GM18517 (cell line): Measurements from ENCODE around the gene STXBP5.
"Not testable (repeated sequence)": the region's sequence is repeated elsewhere in the genome, so short reads cannot be mapped to it uniquely, and the experiment has no call there.

Experiments used
- ATAC-seq: cut with Tn5 transposase; IDR thresholded peaks from one replicate; pipeline ENCODE4 v1.9.1; 2021; ENCODE audit warnings: mild to moderate bottlenecking, moderate library complexity; ENCODE audit not compliant: unreplicated experiment

Gene STXBP5

DNA sequence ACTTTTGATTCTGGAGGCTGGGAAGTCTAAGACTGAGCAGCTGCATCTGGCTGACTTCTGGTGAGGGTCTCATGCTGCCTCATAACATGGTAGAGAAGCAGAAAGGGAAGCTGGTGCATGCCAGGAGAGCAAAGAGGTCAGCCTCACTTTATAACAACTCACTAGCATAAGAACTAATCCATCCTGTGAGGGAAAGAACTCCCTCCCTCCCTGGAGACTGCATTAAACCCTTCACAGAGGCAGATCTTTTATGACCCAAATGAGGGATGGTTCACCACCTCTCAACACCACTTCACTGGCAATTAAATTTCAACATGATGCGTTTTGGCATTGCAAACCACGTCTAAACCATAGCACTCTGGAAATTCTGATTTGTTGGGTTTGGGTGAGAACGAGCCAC, 33.9 kb downstream of the STXBP5 start:
- ATAC-seq: no peak

DNA sequence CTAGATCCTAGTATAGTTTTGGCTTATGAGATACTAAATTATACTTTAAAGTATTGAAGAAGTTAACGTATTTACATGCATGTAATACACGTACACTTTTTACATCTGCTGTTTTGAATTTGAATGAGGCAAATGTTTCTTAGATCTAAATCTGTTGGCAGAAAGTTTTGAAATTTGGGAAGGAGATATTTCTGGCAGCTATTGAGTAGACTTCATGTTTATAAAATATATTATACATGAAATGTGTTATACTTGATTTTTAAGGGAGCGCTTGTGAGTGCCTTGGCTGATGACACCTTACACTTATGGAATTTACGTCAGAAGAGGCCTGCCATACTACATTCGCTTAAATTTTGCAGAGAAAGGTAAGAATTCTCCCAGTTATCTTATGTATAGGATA, 34.7 kb downstream of the STXBP5 start:
- ATAC-seq: no peak

DNA sequence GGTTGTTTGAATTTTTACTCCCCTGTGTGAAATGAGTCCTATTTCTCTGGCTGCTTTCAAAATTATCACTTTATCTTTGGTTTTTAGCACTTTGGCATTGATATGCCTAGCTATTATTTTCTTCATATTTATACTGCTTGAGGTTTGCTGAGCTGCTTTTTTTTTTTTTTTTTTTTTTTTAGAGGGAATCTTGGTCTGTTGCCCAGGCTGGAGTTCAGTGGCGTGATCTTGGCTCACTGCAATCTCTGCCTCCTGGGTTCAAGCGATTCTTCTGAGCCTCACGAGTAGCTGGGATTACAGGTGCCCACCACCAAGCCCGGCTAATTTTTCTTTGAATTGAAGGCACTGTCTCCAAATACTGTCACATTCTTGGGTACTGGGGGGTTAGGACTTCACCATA, 40.6 kb downstream of the STXBP5 start:
- no peak for ATAC-seq

DNA sequence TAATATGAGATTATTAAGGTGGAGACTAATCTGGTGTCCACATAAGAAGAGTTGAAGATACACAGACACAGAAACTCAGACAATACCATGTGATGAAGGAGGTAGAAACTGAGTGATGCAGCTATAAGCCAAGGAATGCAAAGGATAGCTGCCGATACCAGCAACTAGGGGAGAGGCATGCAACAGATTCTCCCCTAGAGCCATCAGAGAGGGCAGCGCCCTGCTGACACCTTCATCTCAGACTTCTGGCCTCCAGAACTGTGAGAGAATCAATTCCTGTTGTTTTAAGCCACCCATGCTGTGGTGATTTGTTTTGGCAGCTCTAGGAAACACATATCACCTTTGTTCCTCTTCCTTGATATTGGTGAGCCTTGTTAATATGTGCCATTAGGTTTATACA, 41.5 kb downstream of the STXBP5 start:
- no peak for ATAC-seq

DNA sequence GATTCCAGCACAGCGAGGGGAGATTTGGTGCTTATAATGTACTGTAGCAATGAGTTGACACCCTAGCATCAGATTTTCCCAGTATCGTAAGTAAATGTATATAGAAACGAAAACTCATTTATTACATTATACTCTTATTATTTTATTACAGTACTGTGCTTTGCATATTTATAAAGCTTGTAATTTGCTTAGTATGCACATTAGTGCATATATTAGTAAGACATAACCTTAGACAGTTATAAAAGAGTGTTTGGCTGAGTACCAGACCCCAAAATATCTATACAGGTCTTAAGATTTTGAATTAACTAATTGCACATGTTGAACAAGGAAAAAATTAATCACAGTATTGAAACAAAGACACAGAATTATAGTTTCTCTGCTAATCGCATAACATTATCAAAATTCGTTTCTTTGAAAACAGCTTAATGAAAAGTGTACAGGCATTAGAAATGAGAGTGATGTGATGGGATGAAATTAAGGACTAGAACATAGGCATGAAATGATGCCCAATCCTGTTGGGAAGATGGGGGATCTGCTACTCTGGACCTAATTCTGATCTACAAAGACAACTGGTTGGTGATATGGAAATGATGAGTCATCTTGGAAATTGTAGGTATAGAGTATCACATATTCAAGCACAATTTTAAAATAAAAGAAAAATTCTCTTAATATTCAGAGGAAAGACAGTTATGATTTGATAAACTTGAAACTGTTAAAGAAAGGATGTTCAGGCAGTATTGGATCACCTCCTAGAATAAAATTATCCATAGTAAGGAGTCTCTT, 42.8 kb downstream of the STXBP5 start:
- ATAC-seq: no peak

GRCh38 chr6:147248859-147249258, 44.6 kb downstream of the STXBP5 start:
- no peak for ATAC-seq

DNA sequence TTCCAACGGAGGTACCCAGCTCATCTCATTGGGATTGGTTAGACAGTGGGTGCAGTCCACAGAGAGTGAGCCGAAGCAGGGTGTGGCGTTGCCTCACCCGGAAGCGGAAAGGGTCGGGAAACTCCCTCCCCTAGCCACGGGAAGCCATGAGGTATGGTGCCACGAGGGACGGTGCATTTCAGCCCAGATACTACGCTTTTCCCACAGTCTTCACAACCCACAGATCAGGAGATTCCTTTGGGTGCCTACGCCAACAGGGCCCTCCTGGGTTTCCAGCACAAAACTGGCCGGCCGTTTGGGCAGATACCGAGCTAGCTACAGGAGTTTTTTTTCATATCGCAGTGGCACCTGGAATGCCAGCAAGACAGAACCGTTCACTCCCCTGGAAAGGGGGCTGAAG, 46.9 kb downstream of the STXBP5 start:
- ATAC-seq: no peak

- not testable (repeated sequence) for ATAC-seq
Measured at GRCh38 chr6:147254929-147255473, 50.8 kb downstream of the STXBP5 start.

GRCh38 chr6:147255948-147256674, 51.9 kb downstream of the STXBP5 start:
- ATAC-seq: no peak

- no peak for ATAC-seq
Measured at GRCh38 chr6:147257760-147258159, 53.5 kb downstream of the STXBP5 start.

- ATAC-seq: no peak
Measured at GRCh38 chr6:147260091-147260490, 55.9 kb downstream of the STXBP5 start.

- ATAC-seq: no peak
Measured at GRCh38 chr6:147262946-147263345, 58.7 kb downstream of the STXBP5 start.

GRCh38 chr6:147266821-147267220, 62.6 kb downstream of the STXBP5 start:
- no peak for ATAC-seq

DNA sequence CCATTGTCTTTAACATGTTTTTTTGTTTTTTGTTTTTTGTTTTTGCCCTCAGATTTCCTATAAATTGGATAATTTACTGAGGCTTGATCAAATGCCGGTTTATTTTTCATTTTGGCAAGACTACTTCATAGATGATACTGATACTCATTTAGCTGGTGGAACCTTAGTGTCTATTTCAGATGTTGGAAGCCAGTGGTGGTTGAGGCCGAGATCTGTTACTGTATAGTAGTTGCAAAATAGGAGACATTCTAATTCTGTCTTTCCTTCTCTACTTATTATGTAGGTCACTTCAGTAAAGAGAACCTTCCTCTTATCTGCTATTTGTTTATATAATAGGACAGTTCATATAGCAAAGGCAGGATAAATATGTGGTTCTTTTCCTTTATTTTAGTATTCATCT, 63.4 kb downstream of the STXBP5 start:
- ATAC-seq: no peak

- ATAC-seq: no peak
Measured at GRCh38 chr6:147268254-147268653, 64.0 kb downstream of the STXBP5 start.

- ATAC-seq: no peak
Measured at GRCh38 chr6:147274012-147274411, 69.8 kb downstream of the STXBP5 start.

DNA sequence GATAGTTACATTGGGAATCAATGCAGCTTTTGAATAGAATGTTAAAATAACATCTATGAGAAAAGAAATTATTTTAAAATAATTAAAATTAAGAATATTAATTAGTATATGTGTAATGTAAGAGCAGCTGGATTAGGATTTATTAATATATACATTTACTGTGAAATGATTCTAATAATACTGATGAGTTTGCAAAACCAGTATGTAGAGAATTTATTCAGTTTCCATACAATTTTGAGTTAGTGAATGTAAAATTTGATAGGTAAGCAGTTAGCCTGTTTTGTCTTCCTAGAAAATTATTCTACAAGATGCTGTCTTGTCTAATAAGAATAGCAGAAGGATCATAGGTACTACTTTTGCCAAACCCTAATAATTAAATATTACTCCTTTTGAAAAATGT, 70.6 kb downstream of the STXBP5 start:
- ATAC-seq: no peak

GRCh38 chr6:147278891-147279290, 74.7 kb downstream of the STXBP5 start:
- no peak for ATAC-seq

- ATAC-seq: no peak
Measured at GRCh38 chr6:147279427-147279826, 75.2 kb downstream of the STXBP5 start.

DNA sequence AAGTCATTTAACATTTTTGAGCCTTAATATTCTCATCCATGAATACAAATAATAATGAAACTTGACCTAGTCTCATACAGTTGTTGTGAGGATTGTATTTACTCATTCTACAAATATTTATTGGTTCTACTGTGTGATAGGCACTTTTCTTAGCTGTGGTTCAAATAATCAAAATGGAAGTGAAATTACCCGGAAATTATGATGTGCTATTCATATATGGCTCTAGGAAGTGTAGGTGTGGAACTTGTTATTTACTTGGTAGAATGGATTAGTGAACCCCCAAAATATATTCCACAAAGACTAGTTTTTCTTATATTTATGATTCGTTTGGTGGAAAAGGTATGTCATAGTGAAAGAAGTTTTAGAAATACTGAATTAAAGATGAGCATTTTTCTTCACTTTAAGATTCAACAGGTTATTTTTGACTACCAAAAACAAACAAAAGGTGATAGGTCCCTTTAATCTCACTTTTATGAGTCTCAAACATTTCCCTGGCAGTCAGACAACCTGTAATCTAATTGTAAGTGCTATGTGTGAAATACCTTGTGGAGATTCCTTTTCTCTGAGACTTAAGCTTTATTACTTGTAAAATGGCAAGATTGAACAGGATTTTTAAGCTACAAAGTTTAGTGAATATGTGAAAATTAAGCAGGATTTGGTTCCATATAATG, 77.8 kb downstream of the STXBP5 start:
- ATAC-seq: no peak

- no peak for ATAC-seq
Measured at GRCh38 chr6:147282566-147282959, 78.3 kb downstream of the STXBP5 start.

DNA sequence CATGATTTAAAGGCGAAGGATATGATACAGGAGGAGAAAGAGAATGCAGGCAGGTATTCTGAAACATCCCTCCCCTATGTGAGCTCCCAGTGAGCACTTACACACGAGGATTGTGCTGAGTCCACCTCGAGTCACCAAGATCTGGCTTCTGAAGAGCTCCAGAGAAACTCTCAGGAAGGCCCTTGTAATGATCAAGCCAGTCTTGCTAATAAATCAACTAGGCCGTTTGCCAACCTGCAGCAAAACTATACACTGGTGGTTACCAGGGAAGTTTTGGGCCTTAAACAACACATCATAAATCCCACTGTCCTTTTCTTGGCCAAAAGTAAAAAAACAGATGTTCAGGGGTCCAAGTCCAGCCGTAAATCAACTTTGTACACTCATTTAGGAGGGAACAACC, 79.2 kb downstream of the STXBP5 start:
- ATAC-seq: no peak
